Cardiac muscle cell (in vitro differentiated cells and primary cell): ENCODE results near the gene RNU6-1. TPM values are rescaled to one million over a fixed set of nuclear protein-coding genes. Genes with fewer than 3 reads are reported as not detected.

Experiments
- DNase-seq, 2 donors: peaks; one replicate each; pipeline versions ENCODE4 v3.0.0 to v3.0.0-alpha.2; 2010 to 2017; ENCODE audit warnings: low read depth in 1 of 2, low spot score in 1 of 2
- H3K27ac ChIP-seq: fragments of 200-600 bp; sonication (generic); 2 replicates; pipeline ENCODE4 v1.5.1; 2016
- H3K27me3 ChIP-seq: fragments of 200-600 bp; sonication (generic); 2 replicates; pipeline ENCODE4 v1.6.0; 2016; ENCODE audit warnings: control low read depth
- H3K36me3 ChIP-seq: fragments of 200-600 bp; sonication (generic); 2 replicates; pipeline ENCODE4 v1.5.1; 2016; ENCODE audit warnings: control low read depth
- H3K4me1 ChIP-seq: fragments of 200-600 bp; sonication (generic); 2 replicates; pipeline ENCODE4 v1.8.1; 2017; ENCODE audit warnings: low read depth, mild to moderate bottlenecking, mixed run types
- H3K4me3 ChIP-seq: fragments of 200-600 bp; sonication (generic); 2 replicates; pipeline ENCODE4 v1.5.1; 2016; ENCODE audit warnings: mild to moderate bottlenecking
- H3K9me3 ChIP-seq: fragments of 200-600 bp; sonication (generic); 2 replicates; pipeline ENCODE4 v1.5.1; 2017; ENCODE audit warnings: low read depth, mild to moderate bottlenecking, control low read depth
- CTCF ChIP-seq: IDR thresholded peaks from 2 replicates; pipeline ENCODE4 v1.5.1; 2012; ENCODE audit warnings: low read depth, mild to moderate bottlenecking, low read length
- polyA plus RNA-seq: library from polyadenylated mRNA; unstranded; fragments of >200 nt; fragmentation: Nextera tagmentation; extraction: Ambion mirVana; gene quantifications from 2 replicates; pipeline ENCODE4 v1.2.1, GENCODE V29; 2016
- total RNA-seq: library from RNA; depleted of rRNA; stranded (reverse); fragments of >200 nt; gene quantifications from 2 replicates; pipeline ENCODE4 v1.2.3, GENCODE V29; 2016

The RNU6-1 gene
- total and polyA plus RNA-seq, 2 experiments from 2014 or later, result not detected

GRCh38 chr15:67884009-67884408 is 44.2 kb upstream of the RNU6-1 start:
- Histone ChIP-seq H3K27ac (peak overlapping the region; percentile 71), H3K9me3 (no peaks in the 10 kb centered on the region), H3K27me3 (no peaks in the 10 kb centered on the region), H3K36me3 (no peaks in the 10 kb centered on the region), H3K4me1 (peaks cover 4% of the 10 kb centered on the region), H3K4me3 (no peak overlapping the region)
- no peak for TF ChIP-seq CTCF
- no peak for DNase-seq

DNA sequence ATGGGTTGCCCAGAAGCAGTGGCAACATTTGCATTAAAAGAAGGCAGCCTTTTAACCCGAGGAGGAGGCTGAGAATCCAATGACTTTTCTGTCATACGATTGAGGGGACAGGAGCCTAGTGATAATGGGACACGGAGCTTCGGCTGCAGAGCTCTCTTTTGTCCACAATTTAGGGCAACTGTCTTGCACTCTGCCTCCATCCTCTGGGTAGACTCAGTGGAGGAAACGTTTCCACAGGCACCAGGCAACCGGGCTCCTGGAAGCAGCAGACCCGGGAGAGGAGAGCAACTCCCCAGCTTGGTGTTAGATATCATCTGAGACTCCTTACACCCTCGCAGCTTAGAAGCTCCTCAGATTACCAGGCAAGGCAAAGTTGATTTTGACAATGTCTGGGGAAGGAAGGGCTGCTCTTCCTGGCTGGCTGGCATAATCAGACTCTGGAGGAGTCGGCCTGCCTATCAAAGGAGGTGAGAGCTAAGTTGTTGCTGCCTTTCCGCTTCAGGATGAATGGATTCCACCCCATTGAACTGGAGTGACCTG is 43.5 kb upstream of the RNU6-1 start:
- Histone ChIP-seq H3K4me3 (no peak overlapping the region), H3K9me3 (no peaks in the 10 kb centered on the region), H3K4me1 (peaks cover 4% of the 10 kb centered on the region), H3K27me3 (no peaks in the 10 kb centered on the region), H3K36me3 (no peaks in the 10 kb centered on the region), H3K27ac (peak overlapping the region; percentile 15)
- peak; percentile 18 for DNase-seq
- TF ChIP-seq CTCF, result no peak

DNA sequence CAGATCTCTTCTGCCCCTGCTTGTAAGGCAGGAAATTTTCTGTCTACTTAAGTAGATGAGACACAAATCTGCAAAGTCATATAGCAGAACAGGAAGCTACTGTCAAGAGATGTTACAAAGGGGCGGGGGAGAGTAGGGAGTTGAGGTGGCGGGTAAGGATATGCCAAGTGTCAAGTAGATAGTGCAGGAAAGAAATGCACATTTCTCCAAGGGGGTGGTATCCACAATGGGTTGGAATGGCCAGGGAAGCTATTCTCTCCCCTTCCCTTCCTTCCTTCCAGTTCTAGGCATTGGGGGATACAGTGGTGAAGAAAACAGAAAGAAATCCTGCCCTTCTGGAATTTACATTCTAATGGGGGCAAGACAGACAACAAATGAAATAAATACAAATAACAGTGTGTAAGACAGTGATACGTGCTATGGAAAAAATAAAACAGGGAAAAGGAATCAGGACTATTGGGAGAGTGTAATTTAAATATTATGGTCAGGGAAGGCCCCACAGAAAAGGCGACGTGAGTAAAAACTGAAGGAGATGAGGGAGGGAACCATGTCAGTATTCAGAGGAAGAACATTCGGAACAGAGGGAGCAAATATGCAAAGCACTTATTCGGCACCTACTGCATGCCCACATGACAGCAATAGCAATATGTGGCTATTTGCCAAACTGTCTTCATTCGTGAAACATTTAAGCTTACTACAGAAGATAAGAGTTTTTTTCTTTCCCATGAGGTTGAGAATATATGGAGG is 42.8 kb upstream of the RNU6-1 start:
- no peaks in the 10 kb centered on the region for H3K36me3 ChIP-seq
- peaks cover 4% of the 10 kb centered on the region for H3K4me1 ChIP-seq
- H3K27ac ChIP-seq, result no peak overlapping the region
- TF ChIP-seq CTCF, result no peak
- no peaks in the 10 kb centered on the region for H3K27me3 ChIP-seq
- peak in 1 of 2 donors; percentile 57 for DNase-seq
- no peak overlapping the region for H3K4me3 ChIP-seq
- no peaks in the 10 kb centered on the region for H3K9me3 ChIP-seq

- no peak overlapping the region for H3K4me3 ChIP-seq
- H3K9me3 ChIP-seq, result no peaks in the 10 kb centered on the region
- H3K36me3 ChIP-seq, result no peaks in the 10 kb centered on the region
- peaks cover 4% of the 10 kb centered on the region for H3K4me1 ChIP-seq
- no peak overlapping the region for H3K27ac ChIP-seq
- TF ChIP-seq CTCF, result no peak
- no peaks in the 10 kb centered on the region for H3K27me3 ChIP-seq
- peak in 1 of 2 donors; percentile 34 for DNase-seq
These were observed 40.9 kb upstream of the RNU6-1 start for GRCh38 chr15:67880651-67881182.

GRCh38 chr15:67879440-67880129 is 39.7 kb upstream of the RNU6-1 start:
- TF ChIP-seq CTCF, result no peak

More at GRCh38 chr15:67879440-67880129, 39.7 kb upstream of the RNU6-1 start:
- Histone ChIP-seq H3K9me3 (no peaks in the 10 kb centered on the region), H3K27me3 (no peaks in the 10 kb centered on the region), H3K4me3 (no peak overlapping the region), H3K27ac (no peak overlapping the region), H3K4me1 (no peaks in the 10 kb centered on the region), H3K36me3 (no peaks in the 10 kb centered on the region)
- DNase-seq, result no peak
